ENCODE measurements around the gene KLHL3.

DNA sequence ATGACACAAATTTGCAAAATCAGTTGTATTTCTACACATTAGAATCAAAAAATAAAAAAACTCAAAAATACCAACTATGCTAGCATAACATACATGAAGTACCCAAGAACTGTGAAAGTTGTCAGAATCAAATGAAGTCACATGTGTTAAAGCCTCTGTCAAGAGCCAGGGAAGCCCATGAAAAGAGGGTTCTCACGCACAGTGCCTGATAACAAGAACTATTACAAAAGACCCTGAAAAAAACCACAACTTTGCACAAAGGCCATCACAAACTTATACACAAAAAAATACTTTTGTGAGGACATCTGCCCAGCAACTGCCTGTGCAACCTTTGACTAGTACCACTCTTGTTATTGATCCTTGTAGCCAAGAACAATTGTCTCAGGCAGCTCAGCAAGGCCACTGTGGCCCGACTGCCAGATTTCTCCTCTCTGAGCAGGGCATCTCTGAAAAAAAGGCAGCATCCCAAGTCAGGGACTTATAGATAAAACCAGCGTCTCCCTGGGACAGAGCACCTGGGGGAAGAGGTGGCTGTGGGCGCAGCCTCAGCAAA lies 47.2 kb upstream of the KLHL3 start:
- TF ChIP-seq, protein P1, sequence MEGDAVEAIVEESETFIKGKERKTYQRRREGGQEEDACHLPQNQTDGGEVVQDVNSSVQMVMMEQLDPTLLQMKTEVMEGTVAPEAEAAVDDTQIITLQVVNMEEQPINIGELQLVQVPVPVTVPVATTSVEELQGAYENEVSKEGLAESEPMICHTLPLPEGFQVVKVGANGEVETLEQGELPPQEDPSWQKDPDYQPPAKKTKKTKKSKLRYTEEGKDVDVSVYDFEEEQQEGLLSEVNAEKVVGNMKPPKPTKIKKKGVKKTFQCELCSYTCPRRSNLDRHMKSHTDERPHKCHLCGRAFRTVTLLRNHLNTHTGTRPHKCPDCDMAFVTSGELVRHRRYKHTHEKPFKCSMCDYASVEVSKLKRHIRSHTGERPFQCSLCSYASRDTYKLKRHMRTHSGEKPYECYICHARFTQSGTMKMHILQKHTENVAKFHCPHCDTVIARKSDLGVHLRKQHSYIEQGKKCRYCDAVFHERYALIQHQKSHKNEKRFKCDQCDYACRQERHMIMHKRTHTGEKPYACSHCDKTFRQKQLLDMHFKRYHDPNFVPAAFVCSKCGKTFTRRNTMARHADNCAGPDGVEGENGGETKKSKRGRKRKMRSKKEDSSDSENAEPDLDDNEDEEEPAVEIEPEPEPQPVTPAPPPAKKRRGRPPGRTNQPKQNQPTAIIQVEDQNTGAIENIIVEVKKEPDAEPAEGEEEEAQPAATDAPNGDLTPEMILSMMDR (IDR thresholded peaks at IDR 0.05): no peak
- TF ChIP-seq POLR2A (IDR thresholded peaks at IDR 0.05): no peak

Data from upper lobe of left lung (tissue), 4 donors.